Effector memory CD4-positive, alpha-beta T cell (primary cell): Measurements from ENCODE around the gene ARMH4.

Experiments used
- DNase-seq, 3 donors: peaks; one replicate each; pipeline ENCODE4 v3.0.0-alpha.2; 2020
- H3K27ac ChIP-seq: 2 replicates; pipeline ENCODE4 v1.7.0; 2013; ENCODE audit warnings: mild to moderate bottlenecking, low read length, moderate library complexity; ENCODE audit not compliant: insufficient read depth, poor library complexity, severe bottlenecking
- H3K27me3 ChIP-seq: replicated peaks from 2 replicates; pipeline ENCODE4 v1.7.0; 2013; ENCODE audit warnings: mild to moderate bottlenecking, low read length; ENCODE audit not compliant: insufficient read depth, control insufficient read depth, poor library complexity, severe bottlenecking
- H3K36me3 ChIP-seq: 2 replicates; pipeline ENCODE4 v1.7.0; 2013; ENCODE audit warnings: mild to moderate bottlenecking, low read length, moderate library complexity; ENCODE audit not compliant: control insufficient read depth, insufficient read depth
- H3K4me1 ChIP-seq: 2 replicates; pipeline ENCODE4 v1.7.0; 2013; ENCODE audit warnings: low read length, mild to moderate bottlenecking; ENCODE audit not compliant: control insufficient read depth, insufficient read depth, poor library complexity, severe bottlenecking
- H3K4me3 ChIP-seq: 2 replicates; pipeline ENCODE4 v1.7.0; 2013; ENCODE audit warnings: low read length, low read depth, mild to moderate bottlenecking; ENCODE audit not compliant: insufficient read depth, poor library complexity, severe bottlenecking
- H3K9me3 ChIP-seq: 2 replicates; pipeline ENCODE4 v1.7.0; 2013; ENCODE audit warnings: mild to moderate bottlenecking, low read length, moderate library complexity; ENCODE audit not compliant: control insufficient read depth

ARMH4 gene

DNA sequence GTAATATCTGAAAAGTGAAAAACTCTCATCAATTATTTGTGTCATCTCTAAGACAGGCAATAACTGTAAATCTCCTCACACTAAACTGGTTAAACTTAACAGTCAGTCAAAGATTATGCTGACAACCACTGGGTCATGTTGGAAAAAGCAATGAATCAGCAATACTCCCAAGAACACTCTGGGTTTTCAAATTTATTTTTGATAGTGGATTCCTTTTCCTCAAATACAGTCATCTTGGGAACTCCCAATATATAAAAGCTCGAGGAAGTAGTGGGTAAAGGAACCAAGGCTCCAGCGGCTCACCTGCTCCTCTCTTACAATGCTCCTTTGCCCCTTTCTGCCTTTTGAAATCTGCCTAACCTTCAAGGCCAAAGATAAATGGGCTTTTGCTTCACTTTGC is 70.0 kb downstream of the ARMH4 start:
- no peaks in the 10 kb centered on the region for H3K9me3 ChIP-seq
- H3K27ac ChIP-seq = no peak overlapping the region
- DNase-seq = no peak

GRCh38 chr14:58078471-58078870 is 73.5 kb downstream of the ARMH4 start:
- DNase-seq = no peak
- Histone ChIP-seq H3K27ac (no peak overlapping the region), H3K36me3 (no peaks in the 10 kb centered on the region), H3K4me1 (no peaks in the 10 kb centered on the region), H3K9me3 (no peaks in the 10 kb centered on the region), H3K4me3 (no peak overlapping the region), H3K27me3 (no peaks in the 10 kb centered on the region)

More for the DNA sequence above, 70.0 kb downstream of the ARMH4 start:
- Histone ChIP-seq H3K4me3 (no peak overlapping the region), H3K4me1 (no peaks in the 10 kb centered on the region), H3K27me3 (no peaks in the 10 kb centered on the region), H3K36me3 (no peaks in the 10 kb centered on the region)

GRCh38 chr14:58078068-58078467 is 73.9 kb downstream of the ARMH4 start:
- Histone ChIP-seq H3K4me3 (no peak overlapping the region), H3K27ac (no peak overlapping the region), H3K27me3 (no peaks in the 10 kb centered on the region), H3K4me1 (no peaks in the 10 kb centered on the region), H3K36me3 (no peaks in the 10 kb centered on the region), H3K9me3 (no peaks in the 10 kb centered on the region)
- no peak for DNase-seq

GRCh38 chr14:58077621-58078020 is 74.4 kb downstream of the ARMH4 start:
- H3K27ac ChIP-seq = no peak overlapping the region
- no peaks in the 10 kb centered on the region for H3K4me1 ChIP-seq
- no peaks in the 10 kb centered on the region for H3K27me3 ChIP-seq
- H3K9me3 ChIP-seq = no peaks in the 10 kb centered on the region
- no peak for DNase-seq
- no peaks in the 10 kb centered on the region for H3K36me3 ChIP-seq
- no peak overlapping the region for H3K4me3 ChIP-seq

DNA sequence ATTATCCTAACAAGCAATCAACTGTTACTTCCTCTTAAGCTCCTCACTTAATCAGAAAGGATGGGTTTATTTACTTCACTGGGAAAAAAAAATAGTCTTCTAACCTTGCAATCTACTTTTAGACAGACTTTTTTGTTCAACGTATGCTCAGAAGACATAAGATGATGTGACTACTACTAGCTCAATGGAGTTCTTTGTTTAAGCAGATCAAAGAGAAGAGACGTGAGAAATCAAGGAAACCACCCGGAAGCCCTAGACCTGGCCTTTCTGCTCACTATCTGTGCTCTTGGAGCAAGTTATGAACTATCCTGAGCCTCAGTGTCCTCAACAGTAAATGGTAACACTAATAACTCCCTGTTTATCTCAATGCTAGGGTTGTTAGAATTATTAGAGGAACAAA is 78.5 kb downstream of the ARMH4 start:
- Histone ChIP-seq H3K36me3 (no peaks in the 10 kb centered on the region), H3K27ac (no peak overlapping the region), H3K4me1 (no peaks in the 10 kb centered on the region), H3K9me3 (no peaks in the 10 kb centered on the region), H3K4me3 (no peak overlapping the region), H3K27me3 (peaks cover 5% of the 10 kb centered on the region)
- no peak for DNase-seq

DNA sequence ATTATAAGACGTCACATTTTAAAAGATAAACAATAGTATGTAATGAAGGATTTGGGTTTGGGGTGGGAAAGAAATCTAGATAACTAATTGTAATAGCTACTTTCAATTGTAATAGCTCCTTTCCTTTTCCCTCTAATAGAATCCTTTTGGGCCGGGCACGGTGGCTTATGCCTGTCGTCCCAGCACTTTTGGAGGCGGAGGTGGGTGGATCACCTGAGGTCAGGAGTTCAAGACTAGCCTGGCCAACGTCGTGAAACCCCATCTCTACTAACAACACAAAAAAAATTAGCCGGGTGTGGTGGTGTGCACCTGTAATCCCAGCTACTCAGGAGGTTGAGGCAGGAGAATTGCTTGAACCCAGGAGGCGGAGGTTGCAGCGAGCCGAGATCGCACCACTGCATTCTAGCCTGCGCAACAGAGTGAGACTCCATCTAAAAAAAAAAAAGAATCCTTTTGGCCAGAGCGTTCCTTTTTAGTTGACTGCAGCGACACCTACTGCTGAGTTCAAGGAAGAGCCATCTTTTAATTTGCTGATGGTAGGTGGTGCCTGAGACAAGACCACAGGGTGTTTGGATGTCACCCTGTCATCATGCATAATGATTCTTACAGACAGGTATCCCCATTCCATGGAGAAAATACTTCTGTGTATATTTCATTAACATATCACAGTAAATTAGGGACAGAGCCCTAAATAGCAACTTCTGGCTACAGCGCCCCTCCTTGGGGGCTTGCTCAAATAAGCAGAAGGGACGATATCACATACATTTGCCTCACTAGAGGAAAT is 79.5 kb downstream of the ARMH4 start:
- no peaks in the 10 kb centered on the region for H3K4me1 ChIP-seq
- H3K4me3 ChIP-seq = no peak overlapping the region
- DNase-seq = peak in 1 of 3 donors; percentile 2
- H3K36me3 ChIP-seq = no peaks in the 10 kb centered on the region
- H3K9me3 ChIP-seq = no peaks in the 10 kb centered on the region
- H3K27me3 ChIP-seq = peaks cover 5% of the 10 kb centered on the region
- H3K27ac ChIP-seq = no peak overlapping the region

DNA sequence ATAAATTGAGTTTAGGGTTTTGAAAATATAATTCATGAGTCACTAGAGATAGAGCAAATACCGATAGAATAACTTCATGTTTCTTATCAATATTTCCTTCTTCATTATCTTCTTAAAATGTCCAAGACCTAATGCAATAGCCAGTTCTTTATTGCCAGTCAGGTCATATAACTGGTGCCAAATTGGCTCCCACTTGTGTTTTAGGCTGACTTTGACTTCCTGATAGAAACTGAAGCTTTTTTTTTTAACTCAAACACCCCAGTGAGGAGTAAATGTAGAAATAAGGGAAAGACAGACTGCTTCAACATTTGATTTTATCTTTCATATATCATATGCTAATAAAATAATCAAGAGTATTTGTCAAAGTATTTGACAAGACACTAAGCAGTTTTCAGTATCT is 80.7 kb downstream of the ARMH4 start:
- Histone ChIP-seq H3K4me1 (no peaks in the 10 kb centered on the region), H3K9me3 (no peaks in the 10 kb centered on the region), H3K27me3 (peaks cover 5% of the 10 kb centered on the region), H3K36me3 (no peaks in the 10 kb centered on the region), H3K27ac (no peak overlapping the region), H3K4me3 (no peak overlapping the region)
- no peak for DNase-seq

GRCh38 chr14:58068306-58068705 is 83.7 kb downstream of the ARMH4 start:
- Histone ChIP-seq H3K4me1 (no peaks in the 10 kb centered on the region), H3K36me3 (no peaks in the 10 kb centered on the region), H3K4me3 (no peak overlapping the region), H3K9me3 (no peaks in the 10 kb centered on the region), H3K27ac (no peak overlapping the region), H3K27me3 (peaks cover 5% of the 10 kb centered on the region)
- DNase-seq = no peak

DNA sequence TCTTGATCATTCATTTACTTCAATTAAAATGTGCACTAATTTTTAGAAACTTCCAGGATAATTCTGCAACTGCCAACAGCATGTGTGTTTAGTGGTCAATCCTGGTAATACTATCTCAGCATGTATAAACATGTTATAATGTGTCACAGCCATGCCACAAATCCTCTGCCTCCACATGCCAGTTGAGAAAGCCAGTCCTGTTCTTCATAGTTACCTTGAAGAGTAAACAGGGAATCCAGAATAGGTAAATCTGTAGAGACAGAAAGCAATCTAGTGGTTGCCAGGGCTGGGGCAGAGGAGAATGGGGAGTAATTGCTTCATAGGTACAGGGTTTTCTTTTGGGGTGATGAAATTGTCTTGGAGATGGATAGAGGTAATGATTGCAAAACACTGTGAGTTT is 85.9 kb downstream of the ARMH4 start:
- Histone ChIP-seq H3K36me3 (no peaks in the 10 kb centered on the region), H3K27me3 (no peaks in the 10 kb centered on the region), H3K4me3 (no peak overlapping the region), H3K27ac (no peak overlapping the region), H3K9me3 (no peaks in the 10 kb centered on the region), H3K4me1 (no peaks in the 10 kb centered on the region)
- no peak for DNase-seq

- Histone ChIP-seq H3K9me3 (no peaks in the 10 kb centered on the region), H3K4me1 (no peaks in the 10 kb centered on the region), H3K36me3 (no peaks in the 10 kb centered on the region), H3K4me3 (no peak overlapping the region), H3K27ac (no peak overlapping the region), H3K27me3 (no peaks in the 10 kb centered on the region)
- no peak for DNase-seq
Measured at GRCh38 chr14:58061581-58061980, 90.4 kb downstream of the ARMH4 start.
